Activated gamma-delta T cell treated with Interleukin-2 at 50 U/mL for 16 hours (primary cell): ENCODE results near the gene SCMH1.
A peak's percentile ranks its signal among the peaks of the same experiment; 100 is the strongest.
"Not testable (repeated sequence)": the region's sequence is repeated elsewhere in the genome, so short reads cannot be mapped to it uniquely, and the experiment has no call there.

Experiments
- DNase-seq: peaks from one replicate; pipeline ENCODE4 v3.0.0-alpha.2; 2020

SCMH1 gene

DNA sequence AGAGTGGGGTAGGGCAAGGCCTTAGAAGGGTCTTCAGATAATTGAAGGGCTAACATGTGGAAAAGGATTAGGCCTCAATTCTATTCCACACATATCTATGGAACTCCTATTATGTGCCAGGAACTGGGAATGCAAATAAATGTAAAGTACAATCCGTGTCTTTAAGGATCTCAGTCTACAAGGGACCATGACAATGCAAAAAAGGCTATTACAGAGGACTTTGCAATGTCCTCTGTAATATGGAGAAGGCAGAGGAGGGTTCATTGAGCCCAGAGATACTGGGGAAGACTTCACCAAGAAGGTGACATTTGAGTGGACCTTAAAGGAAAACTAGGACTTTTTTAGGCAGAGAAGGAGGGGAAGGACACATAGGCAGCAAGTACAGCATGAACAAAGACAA lies 4.5 kb upstream of the SCMH1 start:
- no peak for DNase-seq

DNA sequence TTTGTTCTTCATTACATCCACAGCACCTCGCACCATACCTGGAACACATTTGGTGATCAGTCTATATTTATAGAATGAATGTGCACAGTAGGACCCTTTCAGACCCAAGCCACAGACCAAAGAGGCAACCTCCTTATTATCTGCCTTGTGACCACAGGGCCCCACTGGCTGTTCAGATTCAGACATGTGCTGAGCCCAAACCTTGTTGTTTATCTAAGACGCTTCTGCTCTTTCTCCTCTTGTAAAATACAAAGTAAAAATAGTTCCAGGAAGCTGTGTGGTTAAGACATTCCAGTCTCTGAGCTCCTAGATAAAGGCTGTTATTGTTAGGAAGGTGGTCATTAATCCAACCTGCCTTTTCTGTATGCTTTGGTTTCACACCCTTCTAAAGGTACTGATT lies 3.6 kb upstream of the SCMH1 start:
- no peak for DNase-seq

DNA sequence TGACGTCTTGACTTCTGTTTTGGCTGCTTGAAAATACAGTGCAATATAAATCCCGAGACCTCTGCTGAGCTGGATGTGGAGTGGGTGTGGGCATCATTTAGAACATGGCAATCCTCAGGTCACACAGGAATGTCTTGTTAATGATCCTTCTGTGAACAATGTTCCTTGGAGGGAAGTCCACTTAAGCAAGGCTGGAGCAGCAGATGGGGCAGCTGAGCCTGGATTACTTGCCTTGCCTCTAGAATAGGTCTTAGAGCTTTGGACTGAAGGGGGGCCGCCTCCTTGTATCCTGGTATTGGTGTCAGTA lies 926 bp upstream of the SCMH1 start:
- DNase-seq, result no peak

DNA sequence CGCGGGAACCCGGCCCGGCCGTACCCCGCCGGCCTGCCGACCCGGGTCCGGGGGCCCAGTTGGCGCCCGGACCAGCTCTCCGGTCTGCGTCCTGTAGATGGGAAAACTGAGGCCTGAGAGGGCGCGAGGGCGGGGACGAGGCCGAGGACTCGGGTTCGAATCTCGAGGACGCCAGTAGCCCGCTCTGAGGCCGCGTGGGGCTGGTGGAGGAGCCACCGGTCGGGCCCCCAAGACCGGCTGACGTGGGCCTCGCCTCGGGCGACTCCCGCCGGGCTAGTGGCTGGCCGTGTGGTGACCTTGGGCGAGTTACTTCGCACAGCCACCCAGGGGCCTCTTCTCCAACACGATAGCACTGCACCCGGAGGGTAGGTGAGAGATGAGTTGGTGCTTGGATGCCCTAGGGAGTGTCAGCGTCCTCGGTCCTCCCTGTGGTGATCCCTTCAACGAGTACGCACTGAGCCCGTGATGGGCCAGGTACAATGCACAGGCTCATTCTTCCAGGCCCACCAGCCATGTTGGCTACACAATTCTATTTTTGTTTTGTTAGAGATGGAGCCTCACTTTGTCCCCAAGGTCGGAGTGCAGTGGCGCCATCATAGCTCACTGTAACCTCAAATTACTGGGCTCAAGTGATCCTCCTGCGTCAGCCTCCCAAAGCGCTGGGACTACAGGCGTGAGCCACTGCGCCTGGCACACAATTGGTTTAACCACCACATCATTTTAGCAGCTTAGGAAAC lies 404 bp upstream of the SCMH1 start:
- DNase-seq, result no peak

DNA sequence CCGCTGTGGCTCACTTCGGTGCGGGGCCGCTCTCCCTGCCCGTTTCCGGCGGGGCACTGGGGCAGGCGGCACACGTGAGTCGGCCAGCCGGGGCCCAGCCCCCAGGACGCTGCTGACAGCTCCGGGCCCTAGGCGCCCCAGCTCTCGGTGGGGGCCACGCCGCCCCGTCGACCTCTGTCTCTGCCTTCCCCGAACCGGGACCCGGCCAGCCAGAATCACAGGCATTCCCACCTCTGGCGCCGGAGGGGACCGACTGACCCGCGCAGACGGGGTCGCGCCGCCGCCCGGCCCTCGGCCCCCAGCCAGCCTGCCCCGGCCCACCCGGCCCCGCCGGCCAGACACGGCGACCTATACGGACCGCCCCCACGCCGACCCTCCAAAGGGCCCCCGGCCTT lies 755 bp downstream of the SCMH1 start:
- peak; percentile 38 for DNase-seq

DNA sequence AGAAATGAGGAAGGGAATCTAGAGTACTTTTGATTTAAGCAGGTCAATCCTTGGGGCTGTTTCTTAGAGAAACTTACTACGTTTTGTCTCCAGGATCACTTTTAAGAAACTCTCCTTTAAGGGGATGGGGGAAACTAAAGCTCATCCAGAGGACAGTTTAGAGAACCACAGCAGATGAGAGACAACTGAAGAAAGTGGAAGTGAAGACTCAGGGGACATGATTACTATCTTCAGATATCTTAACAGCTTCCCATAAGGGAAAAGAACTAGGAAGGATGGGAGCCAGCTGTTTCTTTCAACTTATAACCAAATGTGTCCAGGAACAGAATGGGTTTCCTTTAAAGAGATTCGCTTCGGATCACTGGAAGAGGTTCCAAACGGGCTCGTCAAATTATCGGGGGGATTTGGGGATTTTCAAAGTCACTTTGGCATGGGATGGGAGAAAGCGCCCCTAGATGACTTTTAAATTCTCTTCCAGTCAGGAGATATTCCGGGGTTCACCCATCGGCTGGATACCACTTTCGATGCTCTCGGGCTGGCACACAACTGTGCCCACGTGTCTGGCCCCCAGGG lies 1.2 kb downstream of the SCMH1 start:
- no peak for DNase-seq

DNA sequence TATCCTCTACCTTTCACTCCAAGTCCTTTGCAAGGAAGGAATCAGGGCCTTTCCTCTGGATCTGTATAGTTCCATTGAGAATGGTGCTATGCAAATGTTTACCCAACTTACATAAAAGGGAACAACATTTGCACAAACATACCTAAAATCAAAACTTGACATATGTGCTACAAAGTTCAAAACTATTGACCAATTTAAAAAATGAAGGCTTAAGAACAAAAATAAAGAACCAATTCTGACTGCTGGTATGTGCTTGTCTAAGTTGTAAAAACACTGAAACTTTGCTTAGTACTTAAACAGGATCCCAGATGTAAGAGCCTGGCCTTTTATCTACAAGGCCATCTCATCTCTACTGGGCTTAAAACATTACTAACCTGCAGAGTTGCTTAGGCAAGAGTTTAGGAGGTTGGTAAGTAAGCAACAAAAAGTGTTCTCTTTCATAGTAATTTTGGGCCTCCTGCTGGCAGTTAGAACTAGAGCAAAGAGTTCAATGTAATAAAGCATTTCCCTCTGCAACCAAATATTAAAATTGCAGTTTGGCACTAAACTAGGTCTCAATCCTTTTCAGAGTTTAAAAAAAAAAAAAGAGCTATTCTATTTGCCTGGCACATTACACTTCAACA lies 2.0 kb downstream of the SCMH1 start:
- DNase-seq, result no peak

DNA sequence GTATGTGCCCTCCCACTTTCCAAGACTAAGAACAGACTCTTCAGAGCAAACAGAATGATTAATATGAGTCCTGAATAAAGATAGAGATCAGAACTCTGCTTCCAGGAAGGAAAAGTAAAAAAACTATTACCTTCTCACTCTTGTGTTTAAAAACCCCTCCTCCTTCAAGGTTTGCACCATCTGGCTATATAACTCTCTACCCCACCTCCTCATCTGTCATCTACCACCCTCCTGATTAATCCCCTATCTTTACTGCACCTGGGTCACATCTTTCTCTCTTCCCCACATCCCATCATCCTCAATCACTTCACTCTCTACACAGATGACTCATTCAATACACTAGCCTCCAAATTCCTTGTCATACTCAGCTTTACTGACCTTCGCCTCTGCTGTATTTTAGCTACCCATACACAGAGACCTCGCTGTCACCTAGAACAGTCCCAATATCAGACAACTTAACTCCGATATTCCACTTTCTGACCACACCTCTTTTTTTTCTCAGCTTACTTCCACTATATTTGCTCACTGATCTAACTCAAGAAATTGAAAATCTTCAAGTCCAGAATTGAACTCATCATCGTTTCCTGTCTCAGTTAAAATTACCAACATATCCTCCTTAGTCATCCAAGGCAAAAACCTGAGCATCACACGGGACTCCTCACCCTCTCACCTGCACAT lies 3.7 kb downstream of the SCMH1 start:
- DNase-seq, result no peak

DNA sequence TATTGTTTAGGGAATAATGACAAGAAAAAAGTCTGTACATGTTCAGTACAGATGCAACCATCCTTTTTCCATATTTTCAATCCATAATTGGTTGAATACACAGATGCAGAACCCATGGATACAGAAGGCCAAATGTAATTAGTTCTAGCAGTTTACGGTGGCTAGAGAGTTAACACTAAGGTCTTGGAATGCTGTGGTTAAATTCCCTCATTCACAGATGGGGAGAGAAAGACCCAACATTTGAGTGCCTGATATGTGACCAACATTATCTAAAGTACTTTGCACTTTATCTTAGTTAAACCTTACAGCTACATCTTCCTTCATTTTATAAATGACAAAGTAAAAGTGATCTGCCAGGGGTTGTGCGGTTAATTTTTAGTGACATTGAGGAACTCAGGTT lies 5.3 kb downstream of the SCMH1 start:
- DNase-seq, result no peak

DNA sequence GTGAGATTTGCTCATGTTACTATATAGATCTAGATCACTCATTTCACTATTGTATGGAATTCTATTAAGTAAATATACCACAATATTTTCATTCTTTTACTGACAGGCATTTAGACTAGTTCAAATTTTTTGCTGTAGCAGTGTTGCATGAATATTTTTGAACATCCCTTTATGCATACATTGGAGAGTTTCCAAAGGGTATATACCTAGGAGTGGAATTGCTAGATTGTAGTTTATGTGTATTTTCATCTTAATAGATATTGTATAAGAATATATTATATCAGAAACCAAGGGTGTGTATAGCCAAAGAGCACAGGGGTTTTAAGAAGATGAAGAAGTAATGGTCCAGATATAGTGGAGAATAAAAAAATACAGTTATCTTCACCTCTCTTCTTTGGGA lies 6.2 kb downstream of the SCMH1 start:
- no peak for DNase-seq

DNA sequence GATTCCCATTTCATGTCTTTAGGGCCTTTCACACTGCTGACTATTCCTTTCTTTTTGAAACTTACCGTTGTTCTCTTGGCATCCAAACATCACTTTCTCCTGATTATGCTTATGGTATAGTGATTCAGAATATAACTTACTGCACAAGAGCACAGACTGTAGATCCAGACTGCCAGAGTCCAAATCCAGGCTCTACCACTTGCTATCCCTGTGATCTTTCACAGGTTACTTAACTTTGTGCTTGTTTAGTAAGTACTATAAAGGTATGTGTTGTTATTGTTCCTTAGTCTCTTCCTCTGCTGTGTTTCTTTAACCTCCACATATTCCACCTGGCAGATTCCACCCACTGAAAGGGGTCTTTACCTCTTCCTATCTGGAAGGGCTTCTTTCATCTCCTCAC lies 8.4 kb downstream of the SCMH1 start:
- DNase-seq, result no peak

DNA sequence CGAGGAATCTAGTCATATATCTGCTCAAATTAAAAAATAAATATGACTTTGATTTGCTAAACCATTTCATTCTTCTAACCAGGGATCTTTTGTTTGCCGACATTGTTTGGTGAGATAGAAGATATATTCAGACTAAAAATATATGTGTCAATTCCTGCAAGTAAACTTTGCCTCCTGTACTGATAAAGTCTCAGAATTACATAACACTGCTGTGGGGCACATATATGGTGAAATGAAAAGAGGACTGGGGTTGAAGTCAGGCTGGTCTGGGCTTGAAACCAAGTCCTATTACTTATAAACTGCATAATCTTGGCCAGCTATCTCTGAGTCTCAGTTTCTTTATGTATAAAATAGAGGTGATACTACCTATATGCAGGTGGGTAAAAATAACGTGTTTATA lies 9.8 kb downstream of the SCMH1 start:
- DNase-seq, result no peak

DNA sequence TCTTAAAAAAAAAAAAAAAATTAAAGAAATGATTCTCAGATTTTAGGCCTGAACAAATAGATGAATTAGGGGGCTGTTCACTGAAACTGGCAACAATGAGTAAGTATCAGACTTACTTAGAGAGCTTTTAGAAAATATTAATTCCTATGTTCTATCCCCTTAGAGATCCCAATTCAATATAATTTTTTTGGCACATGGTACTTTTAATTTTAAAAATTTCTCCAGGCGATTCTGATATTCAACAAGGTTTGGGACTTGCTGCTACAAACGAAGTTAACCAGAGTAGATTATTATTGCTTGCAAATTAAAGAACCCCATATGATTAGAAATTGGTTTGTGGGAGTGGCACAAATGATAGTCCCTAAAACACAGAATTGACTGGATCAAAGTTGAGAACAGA lies 11.4 kb downstream of the SCMH1 start:
- no peak for DNase-seq

DNA sequence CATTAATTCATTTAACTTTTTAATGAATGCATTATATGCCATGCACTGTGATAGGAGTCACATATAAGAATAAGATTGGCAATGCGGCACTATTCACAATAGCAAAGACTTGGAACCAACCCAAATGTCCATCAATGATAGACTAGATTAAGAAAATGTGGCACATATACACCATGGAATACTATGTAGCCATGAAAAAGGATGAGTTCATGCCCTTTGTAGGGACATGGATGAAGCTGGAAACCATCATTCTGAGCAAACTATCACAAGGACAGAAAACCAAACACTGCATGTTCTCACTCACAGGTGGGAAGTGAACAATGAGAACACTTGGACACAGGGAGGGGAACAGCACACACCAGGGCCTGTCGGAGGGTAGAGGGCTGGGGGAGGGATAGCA lies 12.9 kb downstream of the SCMH1 start:
- not testable (repeated sequence) for DNase-seq

DNA sequence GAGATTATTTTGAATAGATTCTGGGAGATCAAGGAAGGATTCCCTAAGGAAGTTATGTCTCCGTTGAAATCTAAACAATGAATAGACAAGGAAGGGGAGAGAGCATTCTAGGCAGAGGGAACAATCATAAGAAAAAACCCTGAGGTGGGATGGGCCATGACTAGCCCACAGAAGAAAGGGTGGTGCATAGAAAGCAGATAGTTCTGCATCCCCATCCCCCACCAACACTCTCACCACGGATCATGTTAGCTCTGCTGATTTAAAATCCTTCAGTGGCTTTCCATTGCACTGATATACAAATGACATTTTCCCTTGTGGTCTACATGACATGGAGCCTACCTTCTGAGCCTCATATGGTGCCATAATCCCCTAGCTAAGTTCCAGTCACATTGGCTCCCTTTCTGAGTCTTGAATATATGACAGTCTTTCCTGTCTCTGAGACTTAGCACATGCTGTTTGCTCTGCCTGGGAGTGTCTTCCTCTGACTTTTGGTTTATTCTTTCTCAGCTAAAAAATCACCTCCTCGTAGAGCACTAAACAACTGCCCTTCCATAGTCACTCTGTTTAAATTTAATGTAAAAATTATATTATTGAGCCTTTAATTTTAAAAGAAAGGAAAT lies 15.2 kb downstream of the SCMH1 start:
- no peak for DNase-seq

DNA sequence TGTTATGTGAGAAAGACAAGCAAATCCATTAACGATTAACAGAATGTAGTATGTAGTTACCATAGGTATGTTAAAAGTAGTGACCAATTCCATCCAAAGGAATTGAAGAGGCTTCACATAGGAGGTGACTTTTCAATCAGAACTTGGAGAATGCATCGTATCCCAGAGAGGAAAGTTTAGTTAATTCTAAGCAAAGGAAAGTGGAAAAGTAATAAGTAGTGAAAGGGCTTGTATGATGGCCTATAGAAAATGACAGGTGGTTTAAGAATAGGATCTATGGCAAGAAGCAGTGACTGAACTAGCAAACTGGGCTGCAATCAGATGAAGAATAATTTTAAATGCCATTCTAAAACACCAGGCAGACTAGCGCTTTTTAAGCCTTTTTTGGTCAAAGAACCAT lies 16.6 kb downstream of the SCMH1 start:
- DNase-seq, result no peak

DNA sequence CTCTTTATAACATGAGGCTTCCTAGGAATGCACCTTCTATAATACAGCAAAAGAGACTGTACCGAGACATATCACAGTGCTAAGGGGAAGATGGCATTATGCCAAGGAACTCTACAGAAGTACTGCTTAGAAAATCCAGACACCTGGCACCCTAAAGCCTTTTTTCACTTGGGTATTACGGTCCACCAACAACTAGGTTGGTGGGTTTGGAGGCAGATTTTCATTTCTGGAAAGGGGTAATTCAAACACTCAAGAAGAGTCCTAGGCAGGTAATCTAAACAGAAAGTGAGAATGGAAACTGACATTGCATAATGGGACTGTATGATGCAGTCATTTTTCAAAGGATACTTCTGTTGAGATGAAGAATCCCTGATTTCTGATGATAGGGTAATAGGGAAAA lies 19.6 kb downstream of the SCMH1 start:
- DNase-seq, result no peak

DNA sequence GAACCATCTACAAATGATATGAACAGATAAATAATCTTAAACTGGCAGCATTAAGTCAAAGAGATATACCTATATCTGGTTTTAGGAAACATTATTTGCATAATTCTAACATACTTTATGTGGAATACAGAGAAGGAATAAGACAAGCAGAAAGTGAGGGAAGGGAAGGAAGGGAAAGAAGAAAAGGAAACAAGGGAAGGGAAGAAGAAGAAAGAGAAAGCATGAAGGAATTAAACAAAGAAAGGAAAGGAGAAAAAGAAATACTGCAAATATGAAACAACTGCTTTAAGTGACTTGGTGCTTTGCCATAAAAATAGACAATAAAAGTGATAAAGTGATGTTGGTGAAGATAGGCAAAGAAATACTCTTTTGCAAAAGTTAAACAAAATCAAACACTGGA lies 20.1 kb downstream of the SCMH1 start:
- DNase-seq, result no peak

DNA sequence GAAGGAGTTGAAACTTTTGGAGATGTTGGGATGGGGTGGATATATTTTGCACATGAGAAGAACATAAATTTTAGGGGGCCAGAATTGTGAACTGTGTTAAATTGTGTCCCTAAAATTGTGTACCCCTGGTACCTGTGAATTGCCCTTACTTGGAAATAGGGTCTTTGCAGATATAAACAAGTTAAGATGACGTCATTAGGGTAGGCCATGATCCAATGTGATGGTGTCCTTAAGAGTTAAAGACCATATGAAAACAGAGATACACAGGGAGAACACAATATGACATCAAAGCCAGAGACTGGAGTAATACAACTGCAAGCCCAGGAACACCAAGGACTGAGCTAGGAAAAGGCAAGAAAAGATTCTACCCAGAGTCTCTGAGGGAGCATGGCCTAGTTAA lies 24.0 kb downstream of the SCMH1 start:
- no peak for DNase-seq

DNA sequence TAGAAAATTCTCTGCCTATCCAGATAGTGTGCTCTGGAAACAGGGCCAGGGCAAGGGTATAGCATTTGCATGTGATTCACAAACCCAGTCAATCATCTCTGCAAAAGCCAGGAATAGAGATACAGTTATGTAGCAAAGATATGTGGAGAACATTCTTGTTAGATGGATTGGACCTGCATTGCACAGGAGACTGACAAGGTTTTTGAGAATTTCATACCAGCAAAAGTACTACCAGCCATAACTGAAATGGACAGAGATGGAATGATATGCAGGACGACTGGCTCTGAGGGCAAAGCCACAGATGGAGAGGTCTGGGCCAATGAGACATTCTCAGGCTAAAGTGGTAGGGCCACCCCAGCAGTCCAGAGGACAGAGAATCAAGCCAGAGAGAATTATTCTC lies 24.7 kb downstream of the SCMH1 start:
- DNase-seq, result no peak

DNA sequence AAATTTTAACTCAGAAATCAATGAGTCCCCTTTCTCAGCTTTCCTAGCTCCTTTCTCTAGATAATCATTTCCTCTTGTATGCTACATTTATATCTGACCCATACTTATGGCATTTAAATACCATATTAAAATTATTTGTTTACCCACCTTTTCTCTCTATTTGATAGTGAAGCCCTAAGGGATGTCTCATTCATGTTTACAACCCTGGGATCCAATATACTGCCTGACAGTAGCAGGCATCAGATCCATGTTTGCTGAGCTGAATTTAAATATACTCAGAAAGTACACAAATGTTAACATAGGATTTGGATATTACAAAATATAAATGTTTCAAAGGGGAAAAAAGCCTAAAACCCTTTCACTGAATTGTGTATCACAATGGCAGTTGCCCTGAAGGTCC lies 26.5 kb downstream of the SCMH1 start:
- DNase-seq, result no peak

DNA sequence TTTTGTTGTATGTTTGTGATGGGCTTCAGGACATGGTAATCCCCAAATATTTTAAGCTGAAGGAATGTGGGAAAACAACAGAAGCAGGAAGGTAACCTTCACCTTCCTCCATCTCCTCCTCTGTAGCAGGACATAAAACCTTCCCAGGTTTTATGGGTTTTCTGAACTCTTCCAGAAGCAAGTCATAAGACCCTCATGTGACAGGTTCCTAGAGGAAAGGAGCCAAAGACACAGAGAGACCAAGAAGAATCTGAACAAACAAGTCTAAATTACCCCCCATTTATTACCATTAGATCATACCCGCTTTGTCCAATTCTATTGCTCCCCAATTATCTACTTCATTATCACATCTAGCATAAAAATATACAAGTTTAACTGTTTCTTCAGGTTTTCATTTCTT lies 28.8 kb downstream of the SCMH1 start:
- no peak for DNase-seq

DNA sequence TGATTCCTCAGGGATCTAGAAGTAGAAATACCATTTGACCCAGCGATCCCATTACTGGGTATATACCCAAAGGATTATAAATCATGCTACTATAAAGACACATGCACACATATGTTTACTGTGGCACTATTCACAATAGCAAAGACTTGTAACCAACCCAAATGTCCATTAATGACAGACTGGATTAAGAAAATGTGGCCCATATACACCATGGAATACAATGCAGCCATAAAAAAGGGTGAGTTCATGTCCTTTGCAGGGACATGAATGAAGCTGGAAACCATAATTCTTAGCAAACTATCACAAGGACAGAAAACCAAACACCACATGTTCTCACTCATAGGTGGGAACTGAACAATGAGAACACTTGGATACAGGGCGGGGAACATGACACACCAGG lies 30.5 kb downstream of the SCMH1 start:
- DNase-seq, result not testable (repeated sequence)

DNA sequence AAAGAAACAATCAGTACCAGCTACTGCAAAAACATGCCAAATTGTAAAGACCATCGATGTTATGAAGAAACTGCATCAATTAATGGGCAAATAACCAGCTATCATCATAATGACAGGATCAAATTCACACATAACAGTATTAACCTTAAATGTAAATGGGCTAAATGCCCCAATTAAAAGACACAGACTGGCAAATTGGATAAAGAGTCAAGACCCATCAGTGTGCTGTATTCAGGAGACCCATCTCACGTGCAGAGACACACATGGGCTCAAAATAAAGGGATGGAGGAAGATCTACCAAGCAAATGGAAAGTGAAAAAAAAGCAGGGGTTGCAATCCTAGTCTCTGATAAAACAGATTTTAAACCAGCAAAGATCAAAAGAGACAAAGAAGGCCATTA lies 35.1 kb downstream of the SCMH1 start:
- not testable (repeated sequence) for DNase-seq
